ENCODE results near the gene CAD. TPM values are rescaled to one million over a fixed set of nuclear protein-coding genes. Genes with fewer than 3 reads are reported as not detected.

The CAD gene
- total and polyA plus RNA-seq, 9 of the 15 experiments (the other 6 are each of a cell fraction or from before 2014, with no cell fraction given): 7.5 to 126 (median 33.7) TPM

- no peak for TF ChIP-seq ZNF764 (CRISPR knock-in tag; IDR thresholded peaks at IDR 0.05; ENCODE audit: low read depth)
- peak; percentile 67; the same call in 1 of the 2 replicates for TF ChIP-seq FOXP4 (CRISPR knock-in tag; IDR thresholded peaks at IDR 0.05; ENCODE audit: borderline replicate concordance)
- TF ChIP-seq ZNF707 (CRISPR knock-in tag; conservative IDR thresholded peaks at IDR 0.05): no peak
- TF ChIP-seq PHB2 (IDR thresholded peaks at IDR 0.05; ENCODE audit: low read depth): no peak
- TF ChIP-seq CEBPB (tag; IDR thresholded peaks at IDR 0.05): no peak
- TF ChIP-seq SLC30A9 (CRISPR knock-in tag; IDR thresholded peaks at IDR 0.05): no peak
- TF ChIP-seq PBX2 (CRISPR knock-in tag; IDR thresholded peaks at IDR 0.05; ENCODE audit: low read depth): no peak
- TF ChIP-seq PBX2 (tag; conservative IDR thresholded peaks at IDR 0.05; ENCODE audit: low read depth): no peak
- no peak for TF ChIP-seq CCAR2 (IDR thresholded peaks at IDR 0.05; ENCODE audit: low read depth, low read length)
- no peak for TF ChIP-seq SNIP1 (IDR thresholded peaks at IDR 0.05; ENCODE audit: low read depth)
- TF ChIP-seq ZNF407 (IDR thresholded peaks at IDR 0.05; ENCODE audit: low read depth): no peak
- no peak for TF ChIP-seq HOMEZ (CRISPR knock-in tag; IDR thresholded peaks at IDR 0.05)
Observed at GRCh38 chr2:27217173-27218121, at the start of gene CAD (continued).
